HG03432 (cell line): Measurements from ENCODE around the gene TRIM28.

ENCODE experiments used
- ATAC-seq: cut with Tn5 transposase; IDR thresholded peaks from one replicate; pipeline ENCODE4 v1.9.1; 2021; ENCODE audit warnings: mild to moderate bottlenecking, moderate library complexity; ENCODE audit not compliant: unreplicated experiment

Gene TRIM28

DNA sequence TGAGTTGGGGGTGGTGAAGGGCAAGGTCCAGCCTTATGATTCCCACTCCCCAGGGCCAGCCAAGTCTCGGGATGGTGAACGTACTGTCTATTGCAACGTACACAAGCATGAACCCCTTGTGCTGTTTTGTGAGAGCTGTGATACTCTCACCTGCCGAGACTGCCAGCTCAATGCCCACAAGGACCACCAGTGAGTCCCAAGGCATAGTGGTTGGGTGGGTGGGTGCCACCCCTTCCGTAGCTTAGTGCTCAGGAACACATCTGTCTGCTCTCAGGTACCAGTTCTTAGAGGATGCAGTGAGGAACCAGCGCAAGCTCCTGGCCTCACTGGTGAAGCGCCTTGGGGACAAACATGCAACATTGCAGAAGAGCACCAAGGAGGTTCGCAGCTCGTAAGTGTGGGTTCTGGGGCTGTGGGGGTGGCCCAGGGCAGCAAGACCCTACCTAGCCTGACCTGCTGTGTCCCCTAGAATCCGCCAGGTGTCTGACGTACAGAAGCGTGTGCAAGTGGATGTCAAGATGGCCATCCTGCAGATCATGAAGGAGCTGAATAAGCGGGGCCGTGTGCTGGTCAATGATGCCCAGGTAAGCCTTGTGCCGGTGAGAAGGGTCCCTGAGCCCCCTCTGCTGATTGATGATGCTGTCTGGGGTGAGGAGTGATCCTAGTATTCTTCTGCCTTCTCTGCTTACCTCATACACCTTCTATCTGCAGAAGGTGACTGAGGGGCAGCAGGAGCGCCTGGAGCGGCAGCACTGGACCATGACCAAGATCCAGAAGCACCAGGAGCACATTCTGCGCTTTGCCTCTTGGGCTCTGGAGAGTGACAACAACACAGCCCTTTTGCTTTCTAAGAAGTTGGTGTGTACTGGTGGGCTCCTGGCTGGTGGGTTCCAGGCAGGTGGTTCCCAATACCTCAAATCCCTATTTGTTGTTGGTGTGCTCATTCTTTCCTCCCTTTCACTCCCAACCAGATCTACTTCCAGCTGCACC lies 3.8 kb downstream of the TRIM28 start:
- ATAC-seq: no peak

GRCh38 chr19:58548859-58549663 lies 5.2 kb downstream of the TRIM28 start:
- no peak for ATAC-seq

DNA sequence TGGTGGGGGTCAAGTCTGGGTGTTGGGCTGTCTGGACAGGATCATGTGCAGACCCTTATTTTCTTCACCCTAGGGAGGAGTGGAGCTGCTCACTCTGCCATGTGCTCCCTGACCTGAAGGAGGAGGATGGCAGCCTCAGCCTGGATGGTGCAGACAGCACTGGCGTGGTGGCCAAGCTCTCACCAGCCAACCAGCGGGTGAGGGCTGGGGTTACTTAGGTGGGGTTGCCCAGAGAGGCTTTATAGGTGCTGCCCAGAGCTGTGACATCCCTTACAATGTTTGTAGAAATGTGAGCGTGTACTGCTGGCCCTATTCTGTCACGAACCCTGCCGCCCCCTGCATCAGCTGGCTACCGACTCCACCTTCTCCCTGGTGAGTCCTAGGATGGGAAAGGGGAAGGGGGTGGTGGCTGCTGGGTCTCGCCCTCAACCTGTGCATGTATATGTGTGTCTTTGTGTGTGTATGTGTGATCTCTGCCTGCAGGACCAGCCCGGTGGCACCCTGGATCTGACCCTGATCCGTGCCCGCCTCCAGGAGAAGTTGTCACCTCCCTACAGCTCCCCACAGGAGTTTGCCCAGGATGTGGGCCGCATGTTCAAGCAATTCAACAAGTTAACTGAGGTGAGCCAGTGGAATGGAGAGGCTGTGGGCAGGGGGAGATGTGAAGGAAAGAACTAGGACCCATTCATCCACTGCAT lies 5.9 kb downstream of the TRIM28 start:
- ATAC-seq: no peak

DNA sequence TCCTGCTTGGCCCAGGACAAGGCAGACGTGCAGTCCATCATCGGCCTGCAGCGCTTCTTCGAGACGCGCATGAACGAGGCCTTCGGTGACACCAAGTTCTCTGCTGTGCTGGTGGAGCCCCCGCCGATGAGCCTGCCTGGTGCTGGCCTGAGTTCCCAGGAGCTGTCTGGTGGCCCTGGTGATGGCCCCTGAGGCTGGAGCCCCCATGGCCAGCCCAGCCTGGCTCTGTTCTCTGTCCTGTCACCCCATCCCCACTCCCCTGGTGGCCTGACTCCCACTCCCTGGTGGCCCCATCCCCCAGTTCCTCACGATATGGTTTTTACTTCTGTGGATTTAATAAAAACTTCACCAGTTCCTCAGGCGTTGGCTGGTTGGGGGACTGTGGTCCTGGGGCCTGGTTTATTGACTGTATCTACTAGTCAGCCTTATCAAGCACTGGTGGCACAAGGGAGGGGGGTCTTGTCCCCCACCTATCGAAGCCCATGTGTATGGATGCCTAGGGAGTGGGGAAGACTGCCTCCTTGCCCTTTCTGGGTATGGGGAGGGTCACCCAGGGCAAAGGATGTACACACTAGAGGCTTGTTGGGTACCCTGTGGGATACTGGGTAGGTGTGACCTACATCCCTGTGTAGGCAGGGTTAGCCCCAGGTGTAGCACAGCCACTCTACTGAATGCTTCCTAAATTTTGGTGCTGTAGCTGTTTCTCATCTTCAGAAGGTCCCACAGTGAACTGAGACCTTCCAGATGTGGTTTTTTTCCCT lies 6.7 kb downstream of the TRIM28 start:
- no peak for ATAC-seq

DNA sequence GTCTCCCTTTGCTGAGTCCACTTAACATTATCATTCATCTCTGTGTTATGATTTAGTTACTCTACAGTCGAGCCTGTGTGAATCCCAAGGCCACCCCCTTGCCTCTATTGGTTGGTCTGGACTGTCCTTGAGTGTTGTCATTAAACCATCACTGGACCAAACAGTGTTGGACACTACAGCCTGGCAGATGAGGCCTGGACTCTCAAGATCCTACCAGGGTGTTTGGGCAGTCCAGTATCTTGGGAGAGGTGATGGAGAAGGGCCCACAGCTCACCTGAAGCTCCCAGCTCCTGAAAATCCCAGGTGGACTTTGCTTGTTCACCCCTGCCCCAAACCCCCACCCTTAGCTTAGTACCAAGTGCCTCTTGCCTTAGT lies 7.2 kb downstream of the TRIM28 start:
- ATAC-seq: no peak

DNA sequence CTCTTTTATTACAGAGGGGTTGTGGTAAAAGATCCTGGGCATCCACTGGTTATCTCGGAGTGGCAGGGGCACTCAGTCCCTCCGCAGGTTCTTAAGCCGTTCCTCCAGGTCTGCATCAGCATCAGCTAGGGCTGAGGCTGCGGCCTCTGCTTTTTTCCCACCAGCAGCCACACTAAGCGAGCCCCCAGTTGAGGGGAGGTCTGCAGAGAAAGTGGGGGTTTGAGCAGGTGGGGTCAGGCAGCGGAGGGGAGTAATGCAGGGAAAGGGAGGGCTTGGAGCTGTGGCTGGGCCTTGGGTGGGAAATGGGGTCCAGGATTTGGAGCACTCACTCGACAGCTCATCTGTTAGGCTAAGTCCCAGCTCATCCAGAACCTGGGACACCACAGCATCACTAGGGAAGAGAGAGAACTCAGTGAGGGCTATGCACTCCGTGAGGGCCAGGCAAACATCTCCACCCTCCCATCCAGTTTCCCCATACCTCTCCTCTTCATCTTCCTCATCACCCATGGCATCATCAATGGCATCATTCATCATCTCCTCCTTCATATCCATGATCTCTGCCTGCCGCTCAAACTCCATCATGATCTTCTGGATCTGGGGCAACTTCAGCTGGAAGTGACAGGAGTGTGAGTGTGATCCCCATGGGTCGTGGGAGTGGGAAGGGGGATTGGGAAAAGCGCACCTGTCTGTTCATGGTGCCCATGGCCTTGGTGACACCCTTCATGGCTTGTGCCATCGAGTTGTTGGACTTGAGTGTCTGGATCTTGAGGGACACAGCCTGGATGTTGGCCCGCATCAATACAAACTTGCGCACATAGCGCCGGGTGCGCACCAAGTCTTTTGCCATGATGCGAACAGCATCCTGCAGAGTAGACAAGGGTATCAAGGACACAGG lies 8.0 kb downstream of the TRIM28 start:
- ATAC-seq: no peak

GRCh38 chr19:58552655-58553054 lies 8.8 kb downstream of the TRIM28 start:
- no peak for ATAC-seq

DNA sequence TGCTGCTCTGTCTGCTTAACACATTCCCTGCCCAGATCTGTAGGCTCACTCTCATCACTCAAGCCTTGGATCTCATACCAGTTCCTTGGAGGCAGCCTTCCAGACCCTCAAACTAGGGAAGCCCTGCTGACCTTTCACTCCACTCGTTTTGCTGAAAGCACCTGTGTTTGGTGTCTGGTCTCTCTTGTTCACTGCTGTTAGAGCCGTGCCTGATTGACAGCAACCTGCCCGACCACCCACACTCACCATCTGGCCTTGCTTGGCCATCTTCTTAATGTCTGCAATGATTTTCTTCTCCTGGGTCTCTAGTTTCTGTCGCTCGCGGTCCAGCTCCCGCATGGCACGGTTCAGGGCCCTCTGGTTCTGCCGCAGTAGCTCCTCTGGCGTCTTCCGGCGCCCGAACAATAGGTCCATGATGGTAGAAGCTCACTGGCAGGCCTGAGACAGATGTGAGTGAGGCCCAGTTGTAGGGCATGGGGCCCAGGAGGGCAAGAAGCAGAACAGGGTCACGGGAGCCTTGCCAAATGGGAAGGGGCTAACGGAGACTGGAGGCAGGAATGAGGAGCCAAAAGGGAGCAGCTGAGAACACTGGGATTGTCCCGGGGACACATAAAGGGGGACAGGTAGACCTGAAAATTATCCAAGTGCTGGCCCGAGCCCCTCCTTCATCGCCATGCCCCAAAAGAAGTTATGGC lies 10.1 kb downstream of the TRIM28 start:
- ATAC-seq: no peak

GRCh38 chr19:58554494-58555368 lies 10.9 kb downstream of the TRIM28 start, which contains the start of gene CHMP2A:
Gene CHMP2A, minus strand, starts transcription at chr19:58555105. Its CDS starts 893 bp downstream, at chr19:58554212.
- peak; percentile 32 for ATAC-seq

GRCh38 chr19:58555369-58555885 lies 11.6 kb downstream of the TRIM28 start:
- no peak for ATAC-seq

GRCh38 chr19:58555920-58556621 lies 12.2 kb downstream of the TRIM28 start:
- no peak for ATAC-seq

- no peak for ATAC-seq
Measured at GRCh38 chr19:58556622-58557220, 12.9 kb downstream of the TRIM28 start.

- ATAC-seq: no peak
Measured at GRCh38 chr19:58557221-58558065, 13.6 kb downstream of the TRIM28 start.

- peak; percentile 1 for ATAC-seq
Measured at GRCh38 chr19:58558066-58558622, 14.3 kb downstream of the TRIM28 start, which contains the start of gene UBE2M. Gene UBE2M, minus strand, starts transcription at chr19:58558611. Its CDS starts 230 bp downstream, at chr19:58558381.

GRCh38 chr19:58558623-58559274 lies 14.9 kb downstream of the TRIM28 start:
- ATAC-seq: peak; percentile 59
